ENCODE measurements around the gene TCERG1.

DNA sequence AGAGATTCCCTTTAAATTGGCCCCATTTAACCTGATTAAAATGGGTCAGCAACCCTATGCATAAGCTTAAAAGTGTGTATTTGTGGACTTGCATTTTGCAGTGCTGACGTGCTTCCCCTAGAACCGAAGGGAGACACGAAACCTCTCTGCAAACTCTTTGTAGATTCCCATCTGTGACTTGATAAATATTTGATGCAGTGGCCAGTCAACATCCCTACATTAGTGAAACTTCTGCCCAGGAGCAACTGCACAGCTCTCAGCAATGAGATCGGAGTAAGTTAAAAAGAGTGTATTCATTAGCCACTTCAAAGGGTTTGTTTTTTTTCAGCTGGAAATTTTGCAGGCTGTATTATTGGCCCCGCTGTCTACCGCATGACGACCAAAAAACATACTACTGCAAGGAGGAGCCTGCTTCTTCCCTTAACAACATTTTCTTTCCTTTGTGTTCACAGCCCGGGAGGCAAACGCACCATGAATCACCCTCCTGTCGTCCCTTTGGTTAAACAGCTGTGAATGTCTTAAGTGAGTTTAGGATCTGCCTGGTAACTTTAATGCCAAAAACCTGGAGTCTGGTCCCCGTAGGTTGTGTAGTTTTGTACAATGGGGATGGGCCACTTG lies 38.0 kb upstream of the TCERG1 start:
- TF ChIP-seq, protein P1, sequence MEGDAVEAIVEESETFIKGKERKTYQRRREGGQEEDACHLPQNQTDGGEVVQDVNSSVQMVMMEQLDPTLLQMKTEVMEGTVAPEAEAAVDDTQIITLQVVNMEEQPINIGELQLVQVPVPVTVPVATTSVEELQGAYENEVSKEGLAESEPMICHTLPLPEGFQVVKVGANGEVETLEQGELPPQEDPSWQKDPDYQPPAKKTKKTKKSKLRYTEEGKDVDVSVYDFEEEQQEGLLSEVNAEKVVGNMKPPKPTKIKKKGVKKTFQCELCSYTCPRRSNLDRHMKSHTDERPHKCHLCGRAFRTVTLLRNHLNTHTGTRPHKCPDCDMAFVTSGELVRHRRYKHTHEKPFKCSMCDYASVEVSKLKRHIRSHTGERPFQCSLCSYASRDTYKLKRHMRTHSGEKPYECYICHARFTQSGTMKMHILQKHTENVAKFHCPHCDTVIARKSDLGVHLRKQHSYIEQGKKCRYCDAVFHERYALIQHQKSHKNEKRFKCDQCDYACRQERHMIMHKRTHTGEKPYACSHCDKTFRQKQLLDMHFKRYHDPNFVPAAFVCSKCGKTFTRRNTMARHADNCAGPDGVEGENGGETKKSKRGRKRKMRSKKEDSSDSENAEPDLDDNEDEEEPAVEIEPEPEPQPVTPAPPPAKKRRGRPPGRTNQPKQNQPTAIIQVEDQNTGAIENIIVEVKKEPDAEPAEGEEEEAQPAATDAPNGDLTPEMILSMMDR (IDR thresholded peaks at IDR 0.05; ENCODE audit: poor library complexity, severe bottlenecking): no peak
- TF ChIP-seq TAF1 (IDR thresholded peaks at IDR 0.05; ENCODE audit: low read depth) (no peak), MXI1 (conservative IDR thresholded peaks at IDR 0.05; ENCODE audit: poor library complexity, severe bottlenecking) (no peak), POLR2AphosphoS5 (IDR thresholded peaks at IDR 0.05) (no peak)

Data from neural cell (in vitro differentiated cells).